HG02973 (cell line): ENCODE measurements around the gene TMIGD3.

Experiments used
- ATAC-seq: cut with Tn5 transposase; IDR thresholded peaks from one replicate; pipeline ENCODE4 v1.9.1; 2021; ENCODE audit warnings: moderate library complexity; ENCODE audit not compliant: unreplicated experiment

Gene TMIGD3

DNA sequence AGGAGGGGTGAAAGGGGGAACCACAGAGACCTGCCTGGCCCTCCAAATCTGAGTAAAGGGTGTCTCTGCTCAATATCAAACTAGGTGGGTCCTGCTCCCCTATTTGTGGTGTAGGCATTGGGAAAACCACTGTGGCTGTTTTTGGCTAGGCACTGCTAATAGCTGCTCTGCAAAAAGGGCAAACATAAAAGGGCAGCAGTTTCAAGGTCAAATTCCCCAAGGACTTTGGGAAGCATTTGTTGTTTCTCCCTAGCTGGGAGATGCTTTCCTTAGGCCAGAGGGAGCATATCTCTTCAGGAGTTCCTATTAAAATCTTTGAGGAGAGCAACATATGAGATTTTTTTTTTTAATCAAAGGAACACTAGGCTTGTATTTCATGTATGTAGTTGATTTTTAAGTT is 27.2 kb downstream of the TMIGD3 start:
- no peak for ATAC-seq

DNA sequence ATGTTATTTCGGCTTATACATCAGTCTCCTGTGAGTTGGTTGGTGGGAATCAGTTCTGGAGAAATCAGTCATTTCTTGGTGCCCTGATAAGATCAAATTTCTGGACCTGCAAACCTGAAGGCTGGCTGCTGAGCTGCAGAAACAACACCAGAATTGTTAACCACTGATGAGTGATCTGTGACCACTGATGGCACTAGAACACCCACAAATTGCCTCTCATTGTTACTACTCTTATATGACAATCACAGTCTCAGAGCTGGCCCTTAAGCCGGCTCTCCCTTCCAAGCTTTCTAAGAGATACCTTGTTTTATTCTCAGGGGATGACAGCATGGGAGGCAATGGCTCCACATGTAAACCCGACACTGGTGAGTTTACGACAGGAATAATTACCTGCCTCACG is 27.7 kb downstream of the TMIGD3 start:
- no peak for ATAC-seq

DNA sequence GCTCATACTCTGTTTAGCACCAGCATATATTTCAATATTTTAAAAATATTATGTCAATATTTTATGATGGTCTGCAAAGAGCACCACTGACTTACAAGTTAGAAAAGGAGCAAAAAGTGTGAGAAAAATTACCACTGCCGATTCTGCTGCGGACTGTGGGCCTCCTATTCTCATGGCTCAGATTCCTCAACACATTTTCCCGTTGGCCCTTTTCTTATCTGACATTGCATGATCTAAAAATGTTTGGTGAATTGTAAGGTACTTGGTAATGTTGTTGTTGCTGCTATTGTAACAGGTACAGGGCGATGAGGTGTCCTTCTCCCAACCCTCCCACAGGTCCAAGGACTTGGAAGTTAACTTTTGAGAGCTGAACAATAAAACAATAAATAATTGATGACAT is 28.9 kb downstream of the TMIGD3 start:
- no peak for ATAC-seq

DNA sequence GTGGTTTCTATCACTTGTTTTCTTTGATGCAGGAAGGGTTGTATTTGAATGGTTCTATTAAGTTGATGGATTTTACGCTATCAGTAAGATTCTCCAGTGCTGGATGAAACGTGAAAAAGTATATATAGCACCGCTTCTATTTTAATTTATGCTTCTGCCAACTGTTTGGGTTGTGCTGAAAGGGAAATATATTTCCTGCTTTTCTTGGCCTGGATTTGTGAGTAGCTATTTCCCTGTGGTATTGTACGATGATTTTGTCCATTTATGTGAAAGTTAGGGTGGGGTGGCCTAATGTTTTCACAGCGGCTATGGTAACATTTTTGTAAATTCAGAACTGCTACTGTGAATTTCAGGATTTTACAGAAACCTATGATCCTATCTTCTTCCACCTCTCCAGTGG is 29.3 kb downstream of the TMIGD3 start:
- no peak for ATAC-seq

DNA sequence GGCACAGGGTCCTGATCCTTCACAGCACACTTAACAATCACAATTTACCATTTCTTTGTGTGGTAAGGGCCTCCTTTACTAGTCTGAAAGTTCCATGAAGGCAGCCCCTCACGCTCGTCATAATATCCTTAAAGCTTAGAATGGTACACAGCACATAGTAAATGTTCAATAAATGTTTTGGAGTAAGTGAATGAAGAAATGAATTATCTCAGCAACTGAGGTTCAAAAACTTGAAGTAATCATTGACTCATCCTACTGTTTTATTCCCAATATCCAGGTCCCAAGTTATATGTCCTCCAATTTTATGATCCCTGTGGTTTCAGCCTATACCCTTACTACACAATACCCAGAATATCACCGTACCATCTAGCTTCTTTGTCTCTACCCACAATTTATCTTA is 31.9 kb downstream of the TMIGD3 start:
- ATAC-seq, result no peak

DNA sequence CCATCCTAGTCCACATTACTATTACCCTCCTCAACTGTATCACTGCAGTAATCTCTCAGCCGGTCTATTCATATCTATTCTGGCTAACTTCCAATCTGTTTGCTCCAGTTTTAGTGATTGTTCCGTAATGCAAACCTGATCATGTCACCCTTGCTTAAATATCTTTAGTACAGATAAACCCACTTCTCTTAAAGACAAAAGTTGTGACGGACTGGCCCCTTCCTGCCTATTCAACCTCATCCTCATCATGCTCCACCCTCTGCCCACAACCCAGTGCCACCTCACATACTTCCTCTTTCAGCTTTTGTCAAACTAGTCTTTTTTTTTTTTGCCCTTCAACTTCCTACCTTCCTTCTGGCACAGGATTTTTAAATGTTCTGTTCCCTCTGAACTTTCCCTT is 32.4 kb downstream of the TMIGD3 start:
- ATAC-seq, result no peak

DNA sequence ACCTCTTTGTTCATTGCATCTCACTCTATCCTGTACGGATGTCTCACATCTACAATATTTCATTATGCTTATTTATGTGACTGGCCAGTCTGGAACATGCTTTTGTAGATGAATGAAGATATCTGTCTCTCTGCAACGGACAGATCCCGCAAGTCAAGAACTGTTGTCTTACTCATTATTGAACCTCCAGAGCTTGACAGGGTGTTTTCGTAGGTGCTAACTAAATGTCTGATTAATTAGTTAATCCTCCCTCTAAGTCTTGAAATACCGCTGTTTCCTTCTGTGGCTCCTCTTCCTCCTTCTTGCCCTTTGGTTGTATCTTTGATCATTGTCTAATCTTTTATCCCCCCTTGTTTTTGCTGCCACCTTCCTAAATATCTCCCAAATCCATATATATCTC is 32.8 kb downstream of the TMIGD3 start:
- no peak for ATAC-seq

DNA sequence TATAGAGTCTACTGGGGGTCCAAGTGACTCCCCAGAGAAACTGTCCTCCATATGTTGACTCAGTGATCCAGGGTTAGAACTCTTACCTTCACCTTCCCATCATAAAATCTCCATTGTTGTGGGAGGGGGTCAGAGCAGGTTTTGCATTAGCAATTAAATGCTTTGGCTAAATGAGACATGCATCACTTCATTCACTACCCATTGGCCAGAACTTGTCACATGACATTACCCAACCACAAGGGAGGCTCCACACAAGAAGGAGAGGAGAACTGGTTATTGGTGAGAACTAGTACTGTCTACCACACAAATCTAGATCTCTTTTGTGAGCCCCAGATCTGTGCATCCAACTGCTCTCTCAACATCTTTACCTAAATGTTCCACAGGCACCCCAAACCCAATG is 33.9 kb downstream of the TMIGD3 start:
- ATAC-seq, result no peak

DNA sequence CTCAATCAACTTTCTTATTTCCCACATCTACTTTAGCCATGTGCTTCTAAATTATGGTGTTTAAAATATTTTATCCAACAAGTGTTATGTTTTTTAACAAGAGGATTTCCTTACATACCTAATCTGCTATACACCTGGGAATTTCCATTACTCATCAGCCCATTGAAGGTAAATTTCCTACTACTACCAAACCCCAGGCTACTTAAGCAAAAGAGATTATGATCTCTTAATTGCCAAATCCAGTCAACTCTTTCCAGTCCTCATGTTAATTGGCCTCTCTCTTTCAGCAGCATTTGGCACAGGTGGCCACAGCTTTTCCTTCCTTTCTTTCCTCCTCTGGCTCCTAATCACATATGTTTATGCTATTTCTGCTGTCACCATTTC is 34.7 kb downstream of the TMIGD3 start:
- ATAC-seq, result no peak

DNA sequence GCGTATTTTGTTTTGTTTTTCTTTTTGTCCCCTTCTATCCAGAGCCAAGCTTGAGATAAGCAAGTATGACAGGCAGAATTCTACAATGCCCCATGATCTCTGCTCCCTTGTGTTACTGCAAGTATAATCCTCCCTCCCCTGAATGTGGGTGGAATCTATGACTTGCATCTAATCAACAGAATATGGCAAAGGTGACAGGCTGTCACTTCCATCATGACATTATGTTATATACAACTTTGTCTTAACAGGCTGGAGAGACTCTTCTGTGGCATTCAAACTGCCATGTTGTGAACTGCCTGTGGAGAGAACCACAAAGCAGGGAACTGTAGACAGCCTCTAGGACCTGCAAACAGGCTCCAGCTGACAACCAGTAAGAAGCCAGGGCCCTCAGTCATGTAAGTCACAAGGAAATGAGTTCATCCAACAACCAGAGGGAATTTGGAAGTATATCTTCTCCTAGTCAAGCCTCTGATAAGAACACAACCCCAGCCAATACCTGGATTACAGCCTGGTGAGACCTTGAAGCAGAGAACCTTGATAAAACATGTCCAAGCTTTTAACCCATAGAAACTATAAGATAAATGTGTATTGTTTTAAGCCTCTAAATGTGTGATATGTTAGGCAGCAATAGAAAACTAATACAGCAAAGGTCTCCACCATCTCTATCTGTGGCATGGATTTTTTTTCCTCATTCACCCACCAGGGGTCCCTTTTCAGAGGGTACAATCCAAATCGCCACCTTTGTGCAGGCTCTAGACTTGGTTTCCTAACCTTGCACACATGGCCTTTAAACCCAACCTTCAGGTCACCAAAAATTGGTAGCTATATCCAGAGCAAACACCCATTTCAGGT is 35.3 kb downstream of the TMIGD3 start:
- ATAC-seq, result no peak

DNA sequence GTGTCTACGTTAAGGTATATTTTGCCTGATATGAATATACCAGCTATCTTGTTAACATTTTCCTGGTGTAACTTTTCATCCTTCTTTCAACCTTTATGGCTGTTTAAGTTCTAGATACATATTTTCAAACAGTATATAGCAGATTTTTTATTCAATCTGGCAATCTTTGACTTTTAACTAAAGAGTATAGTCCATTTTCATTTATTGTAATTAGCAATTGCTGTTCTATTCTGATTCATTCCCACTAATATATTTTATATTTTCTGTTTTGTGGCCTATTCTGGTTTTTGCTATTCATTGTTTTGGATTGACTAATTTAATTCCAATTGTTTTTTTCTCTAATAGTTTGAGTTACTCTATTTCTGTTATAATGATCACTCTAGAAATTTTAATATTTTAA is 37.0 kb downstream of the TMIGD3 start:
- ATAC-seq, result no peak

DNA sequence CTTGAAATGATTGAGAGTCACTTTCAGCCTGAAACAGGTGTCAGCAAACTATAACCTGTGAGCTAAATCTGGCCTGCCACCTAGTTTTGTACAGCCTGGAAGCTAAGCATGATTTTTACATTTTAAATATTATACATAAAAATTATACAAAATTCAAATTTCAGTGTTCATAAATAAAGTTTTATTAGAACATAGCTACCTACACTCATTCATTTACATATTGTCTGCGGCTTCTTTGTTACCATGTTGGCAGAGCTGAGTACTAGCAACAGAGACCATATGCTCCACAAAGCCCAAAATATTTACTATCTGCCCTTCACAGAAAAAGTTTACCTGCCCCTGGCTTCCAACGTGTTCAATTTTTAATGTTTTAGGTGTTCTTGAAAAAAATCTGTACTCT is 37.7 kb downstream of the TMIGD3 start:
- no peak for ATAC-seq

DNA sequence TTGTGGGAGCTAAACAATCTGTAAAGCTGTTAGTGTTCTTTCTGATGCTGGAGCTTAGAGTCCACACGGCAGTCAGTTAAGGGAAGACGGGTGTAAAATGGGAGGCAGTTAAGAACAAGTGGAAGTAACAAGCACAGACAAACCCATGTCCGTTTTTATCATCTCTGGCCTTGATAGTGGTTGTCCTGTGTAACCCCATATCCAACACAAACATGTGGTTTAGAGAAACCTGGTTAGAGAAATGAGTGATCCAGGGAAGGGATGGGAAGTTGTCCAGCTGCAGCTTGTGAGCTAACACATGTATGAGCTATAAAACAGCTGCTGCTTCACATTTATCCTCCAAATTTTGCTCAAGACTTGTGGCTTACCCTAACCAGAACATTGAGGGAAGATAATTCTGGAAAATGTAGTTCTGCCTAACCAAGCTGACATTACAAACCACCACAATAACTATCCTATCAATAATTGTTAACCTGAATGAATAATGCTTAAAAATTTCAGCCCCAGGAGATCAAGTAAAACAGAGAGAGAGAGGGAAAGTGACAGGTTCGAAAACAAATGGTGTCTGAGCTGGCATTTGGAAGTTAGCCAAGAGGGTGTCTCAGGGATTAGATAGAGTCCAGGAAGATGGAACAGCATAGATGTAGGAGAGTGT is 40.3 kb downstream of the TMIGD3 start:
- ATAC-seq, result no peak

DNA sequence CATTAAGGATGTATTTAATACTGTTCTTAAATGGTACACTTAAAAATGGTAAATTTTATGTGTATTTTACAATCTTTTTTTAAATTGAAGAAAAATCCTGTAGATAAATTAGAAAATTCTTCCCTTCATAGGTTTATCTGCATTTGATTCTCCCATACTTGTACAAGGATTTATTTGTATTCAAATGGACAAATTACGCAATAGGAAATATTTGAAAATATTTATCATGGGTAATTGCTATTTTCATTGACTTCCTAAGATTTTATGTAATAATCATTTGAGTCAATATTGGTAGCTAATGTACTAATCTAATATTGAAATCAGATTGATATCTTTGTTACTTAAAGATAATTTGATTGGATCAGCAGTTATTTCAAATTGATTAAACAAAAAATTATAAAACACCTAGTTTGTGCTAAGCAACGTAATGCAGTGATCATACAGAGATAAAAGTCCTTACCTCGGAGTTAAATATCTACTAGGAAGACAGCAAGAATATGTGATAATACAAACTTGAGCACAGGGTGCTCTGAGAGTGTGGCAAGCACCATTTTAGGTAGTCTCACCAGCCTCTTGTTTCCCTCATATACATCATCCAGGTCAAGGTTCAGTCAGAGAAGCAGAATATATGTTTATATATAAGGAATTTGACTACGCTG is 40.9 kb downstream of the TMIGD3 start:
- ATAC-seq, result no peak

DNA sequence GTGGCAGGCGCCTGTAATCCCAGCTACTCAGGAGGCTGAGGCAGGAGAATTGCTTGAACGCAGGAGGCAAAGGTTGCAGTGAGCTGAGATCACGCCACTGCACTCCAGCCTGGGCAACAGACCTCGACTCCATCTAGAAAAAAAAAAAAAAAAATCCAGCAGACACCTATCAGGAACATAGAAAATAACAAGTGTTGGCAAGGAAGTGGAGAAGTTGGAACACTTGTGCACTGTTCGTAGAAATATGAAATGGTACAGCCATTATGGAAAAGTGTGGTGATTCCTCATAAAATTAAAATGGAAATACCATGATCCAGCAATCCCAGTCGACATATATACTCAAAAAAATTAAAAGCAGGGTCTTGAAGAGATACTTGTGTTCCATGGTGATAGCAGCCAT is 41.7 kb downstream of the TMIGD3 start:
- no peak for ATAC-seq

DNA sequence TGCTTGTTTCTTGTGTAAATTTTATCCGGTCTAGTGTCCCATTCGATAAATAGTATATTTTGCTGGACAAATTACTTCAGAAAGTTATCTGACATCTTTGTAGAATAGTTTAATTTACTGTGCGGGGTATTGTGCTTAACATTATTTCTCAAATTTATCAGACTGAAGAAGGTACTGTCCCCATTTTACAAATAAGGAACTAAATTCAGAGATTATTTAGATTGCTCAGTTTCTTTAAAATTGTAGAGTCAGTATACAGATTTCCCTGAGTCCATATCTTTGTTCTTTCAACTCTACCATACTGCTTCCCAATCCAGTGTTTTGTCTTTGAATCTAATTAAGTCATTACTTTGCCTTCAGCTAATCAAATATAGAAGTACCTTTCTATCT is 47.8 kb downstream of the TMIGD3 start:
- ATAC-seq, result no peak

DNA sequence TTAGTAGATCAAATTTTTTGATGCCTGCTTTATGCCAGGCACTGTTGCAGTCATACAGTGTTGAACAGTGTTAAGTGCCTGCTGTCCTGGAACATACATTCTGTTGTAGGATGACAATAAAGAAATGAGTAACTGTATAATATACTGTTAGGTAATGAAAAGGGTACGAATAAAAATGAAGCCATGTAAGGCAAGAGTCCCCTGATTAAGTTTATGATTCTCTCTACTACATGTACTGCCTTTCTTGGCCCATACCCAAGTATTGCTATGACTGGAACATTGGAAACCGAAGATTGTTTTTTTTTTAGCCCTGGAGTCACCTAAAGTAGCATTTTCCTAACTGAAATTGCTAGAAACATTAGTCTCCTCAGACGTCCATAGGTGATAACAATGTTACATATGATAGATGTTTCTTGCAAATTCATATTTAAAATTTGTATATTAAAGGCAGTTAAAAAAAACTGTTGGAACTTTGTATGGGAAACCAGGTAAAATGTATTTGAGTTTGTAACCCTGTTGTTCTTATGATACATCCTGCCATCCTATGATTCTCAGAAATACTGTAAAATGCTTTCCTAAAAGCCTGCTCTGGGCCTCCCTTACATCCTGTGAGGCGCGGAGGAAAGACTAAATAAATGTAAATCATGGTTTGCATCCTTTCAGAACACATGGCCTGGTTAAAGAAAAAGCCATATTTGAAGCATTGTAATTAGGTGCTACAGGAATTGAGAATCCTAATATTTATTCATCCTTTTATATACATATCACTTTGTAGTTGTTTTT is 48.4 kb downstream of the TMIGD3 start:
- no peak for ATAC-seq

DNA sequence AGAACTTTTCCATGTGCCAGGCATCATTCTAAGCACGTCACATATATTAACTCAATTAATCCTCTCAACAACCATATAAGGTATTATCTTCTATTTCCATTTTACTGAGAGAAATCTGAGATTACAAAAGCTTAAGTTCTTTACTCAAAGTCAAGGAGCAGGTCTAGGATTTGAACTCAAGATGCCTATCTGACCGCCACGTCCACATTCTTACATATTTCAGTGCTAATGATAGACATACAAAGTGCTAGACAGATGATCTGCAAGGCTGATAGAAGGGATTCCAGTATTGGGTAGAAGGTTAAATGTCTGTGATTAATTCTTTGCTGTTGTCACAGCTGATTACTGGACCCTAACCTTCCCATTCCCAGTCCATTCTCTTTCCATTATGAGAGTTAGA is 49.7 kb downstream of the TMIGD3 start:
- ATAC-seq, result no peak

DNA sequence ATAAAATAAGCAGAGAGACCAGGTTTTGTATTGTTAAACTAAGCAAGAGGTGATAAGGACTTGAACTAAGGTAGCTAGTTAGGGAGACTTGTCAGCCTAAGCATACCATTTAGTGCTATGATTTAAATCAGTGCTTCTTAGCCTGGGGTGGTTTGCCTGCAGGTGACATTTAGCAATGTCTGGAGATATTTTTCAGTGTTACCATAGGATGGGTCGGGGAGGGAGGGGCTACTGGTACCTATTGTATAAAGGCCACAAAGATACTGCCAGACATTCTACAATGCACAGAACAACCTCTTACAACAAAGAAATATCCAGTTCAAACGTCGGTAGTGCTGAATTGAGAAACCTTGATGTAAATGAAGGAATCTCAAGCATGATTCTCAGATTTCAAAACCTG is 50.9 kb downstream of the TMIGD3 start:
- no peak for ATAC-seq

DNA sequence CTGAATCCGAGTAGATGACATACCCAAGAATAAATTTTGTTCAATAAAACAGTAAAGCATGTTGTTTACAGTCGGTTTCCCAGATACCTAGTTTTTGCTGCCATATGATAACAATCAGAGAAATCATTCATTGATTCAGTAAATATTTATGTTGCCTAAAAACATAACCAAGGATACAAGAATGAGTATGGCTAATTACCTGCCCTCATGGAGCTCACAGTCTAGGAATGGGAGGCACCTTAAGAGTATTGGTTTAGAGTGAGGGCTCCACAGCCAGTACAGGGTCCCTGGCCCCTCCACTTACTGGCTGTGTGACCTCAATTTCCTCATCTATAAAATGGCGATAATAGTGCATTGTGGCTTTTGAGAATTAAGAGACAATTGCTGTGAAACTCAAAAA is 53.2 kb downstream of the TMIGD3 start:
- ATAC-seq, result no peak

DNA sequence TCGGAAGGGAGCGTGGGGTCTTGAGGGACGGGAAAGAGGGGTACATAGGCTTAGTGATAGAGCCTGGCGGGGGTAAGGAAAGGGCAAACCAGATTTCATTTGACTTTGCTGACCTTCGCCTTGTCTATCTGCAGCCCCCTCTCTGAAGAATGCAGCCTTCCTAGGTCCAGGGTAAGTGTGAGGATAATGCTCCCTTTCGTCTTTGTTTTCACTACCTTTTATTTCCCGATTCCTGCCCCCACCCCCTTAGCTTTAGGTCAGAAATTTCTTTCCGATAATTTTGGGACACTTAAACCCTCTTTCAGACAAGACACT is 53.8 kb downstream of the TMIGD3 start:
- no peak for ATAC-seq
